ENCODE data around the gene C12orf42. TPM values are rescaled to one million over a fixed set of nuclear protein-coding genes. Genes with fewer than 3 reads are reported as not detected.

C12orf42 gene
- total RNA-seq, 2 donors from 2014 or later: 6.6 TPM; not detected in 1

GRCh38 chr12:103468837-103469236, 26.9 kb downstream of the C12orf42 start:
- TF ChIP-seq POLR2A (IDR thresholded peaks at IDR 0.05) (no peak), CTCF (IDR thresholded peaks at IDR 0.05) (no peak), POLR2AphosphoS5 (IDR thresholded peaks at IDR 0.05) (no peak)
- no peaks in the 10 kb centered on the region for H3K36me3 ChIP-seq
- no peaks in the 10 kb centered on the region for H3K27me3 ChIP-seq (replicated peaks; ENCODE audit: insufficient read depth)
- H3K4me1 ChIP-seq (replicated peaks): no peaks in the 10 kb centered on the region
- H3K4me3 ChIP-seq: no peak overlapping the region
- DNase-seq (ENCODE audit: low spot score): no peak
- no peaks in the 10 kb centered on the region for H3K9me3 ChIP-seq
- WGBS: 82% methylated on average over 3 of the region's 3 CpGs
- H3K27ac ChIP-seq: no peak overlapping the region
- intact Hi-C loops (cut with DNase I): no loop called here

DNA sequence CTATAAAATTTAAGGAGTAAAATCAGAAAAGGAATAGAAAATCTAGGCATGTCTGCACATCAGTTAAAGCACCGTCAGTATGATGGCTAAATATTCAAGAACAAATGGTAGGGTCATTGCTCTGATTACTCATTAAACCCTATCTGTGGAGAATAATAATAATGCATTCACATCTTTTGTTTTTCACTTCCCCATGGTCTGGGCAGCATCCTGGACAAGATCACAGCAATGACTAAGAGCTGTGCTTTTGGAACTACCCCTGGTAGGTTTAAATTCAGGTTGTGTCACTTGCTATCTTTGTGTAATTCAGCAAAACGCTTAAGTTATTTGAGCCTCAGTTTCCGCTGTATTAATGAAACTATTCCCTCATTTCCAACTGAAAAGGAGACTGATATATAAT, 33.1 kb downstream of the C12orf42 start:
- Histone ChIP-seq H3K36me3 (no peaks in the 10 kb centered on the region), H3K27ac (no peak overlapping the region), H3K4me1 (replicated peaks) (no peaks in the 10 kb centered on the region), H3K9me3 (no peaks in the 10 kb centered on the region), H3K27me3 (replicated peaks; ENCODE audit: insufficient read depth) (no peaks in the 10 kb centered on the region), H3K4me3 (no peak overlapping the region)
- no peak for TF ChIP-seq POLR2AphosphoS5 (IDR thresholded peaks at IDR 0.05)
- no peak for TF ChIP-seq CTCF (IDR thresholded peaks at IDR 0.05)
- no peak for TF ChIP-seq POLR2A (IDR thresholded peaks at IDR 0.05)
- WGBS: 73% methylated on average over 3 of the region's 3 CpGs
- intact Hi-C loops (cut with DNase I): no loop called here
- DNase-seq (ENCODE audit: low spot score): no peak

DNA sequence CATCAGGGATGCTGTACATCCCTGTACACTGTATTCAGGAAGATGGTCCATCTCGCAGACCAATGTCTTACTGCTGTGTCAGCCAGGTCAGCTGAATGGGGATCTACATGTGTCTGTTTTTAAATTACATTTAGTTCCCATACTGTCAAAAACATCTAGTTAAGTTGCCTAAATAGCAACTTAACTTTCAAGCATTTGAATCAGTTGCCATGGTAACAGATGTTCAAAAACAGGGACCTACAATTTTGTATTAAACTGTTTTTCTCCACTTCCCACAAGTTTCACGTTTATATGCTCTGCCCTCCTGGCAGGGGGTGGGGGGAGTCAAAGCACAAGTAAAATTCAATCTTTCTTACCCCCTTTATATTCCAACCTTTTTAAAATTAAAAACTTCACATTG, 38.3 kb downstream of the C12orf42 start:
- Histone ChIP-seq H3K4me1 (replicated peaks) (no peaks in the 10 kb centered on the region), H3K27me3 (replicated peaks; ENCODE audit: insufficient read depth) (no peaks in the 10 kb centered on the region), H3K27ac (no peak overlapping the region), H3K4me3 (no peak overlapping the region), H3K36me3 (no peaks in the 10 kb centered on the region), H3K9me3 (no peaks in the 10 kb centered on the region)
- intact Hi-C loops (cut with DNase I): no loop called here
- 61% methylated on average over 2 of the region's 2 CpGs for WGBS
- DNase-seq (ENCODE audit: low spot score): no peak
- TF ChIP-seq CTCF (IDR thresholded peaks at IDR 0.05) (no peak), POLR2AphosphoS5 (IDR thresholded peaks at IDR 0.05) (no peak), POLR2A (IDR thresholded peaks at IDR 0.05) (no peak)

- H3K4me3 ChIP-seq: no peak overlapping the region
- no peak for DNase-seq (ENCODE audit: low spot score)
- no peaks in the 10 kb centered on the region for H3K36me3 ChIP-seq
- intact Hi-C loops (cut with DNase I): no loop called here
- no peak overlapping the region for H3K27ac ChIP-seq
- TF ChIP-seq POLR2A (IDR thresholded peaks at IDR 0.05) (no peak), POLR2AphosphoS5 (IDR thresholded peaks at IDR 0.05) (no peak), CTCF (IDR thresholded peaks at IDR 0.05) (no peak)
- 75% methylated on average over 2 of the region's 2 CpGs for WGBS
- H3K27me3 ChIP-seq (replicated peaks; ENCODE audit: insufficient read depth): no peaks in the 10 kb centered on the region
- no peaks in the 10 kb centered on the region for H3K4me1 ChIP-seq (replicated peaks)
- no peaks in the 10 kb centered on the region for H3K9me3 ChIP-seq
These were observed 39.8 kb downstream of the C12orf42 start for GRCh38 chr12:103456006-103456405.

- TF ChIP-seq CTCF (IDR thresholded peaks at IDR 0.05) (no peak), POLR2A (IDR thresholded peaks at IDR 0.05) (no peak), POLR2AphosphoS5 (IDR thresholded peaks at IDR 0.05) (no peak)
- no peak overlapping the region for H3K4me3 ChIP-seq
- no peaks in the 10 kb centered on the region for H3K4me1 ChIP-seq (replicated peaks)
- no peak overlapping the region for H3K27ac ChIP-seq
- H3K36me3 ChIP-seq: no peaks in the 10 kb centered on the region
- DNase-seq (ENCODE audit: low spot score): no peak
- 65% methylated on average over 3 of the region's 3 CpGs for WGBS
- no peaks in the 10 kb centered on the region for H3K9me3 ChIP-seq
- no peaks in the 10 kb centered on the region for H3K27me3 ChIP-seq (replicated peaks; ENCODE audit: insufficient read depth)
- intact Hi-C loops (cut with DNase I): no loop called here
These were observed 40.6 kb downstream of the C12orf42 start for GRCh38 chr12:103455020-103455763.

All from prostate gland (tissue), 2 donors.